ENCODE results near the gene CDC34. TPM values are rescaled to one million over a fixed set of nuclear protein-coding genes. Genes with fewer than 3 reads are reported as not detected.

Gene CDC34
- total RNA-seq, 1 experiment from 2014 or later = 80.5 TPM

GRCh38 chr19:556611-557382, 25.2 kb downstream of the CDC34 start:
- CTCF ChIA-PET = no interaction called here
- DNase-seq (ENCODE audit: low read depth, low spot score) (no peak), ATAC-seq (peak; percentile 27; the same call in 1 of the 2 replicates)

GRCh38 chr19:558770-559439, 27.3 kb downstream of the CDC34 start:
- no TSS peak for BruUV-seq (replicated peaks)
- Histone ChIP-seq H3K27me3 (ENCODE audit: control insufficient read depth, insufficient read depth, low read length) (no peaks in the 10 kb centered on the region), H3K9me3 (ENCODE audit: control insufficient read depth, insufficient read depth, low read depth, low read length) (no peaks in the 10 kb centered on the region), H3K36me3 (ENCODE audit: control insufficient read depth, insufficient read depth, low read length) (no peaks in the 10 kb centered on the region), H3K4me1 (ENCODE audit: control insufficient read depth, insufficient read depth, low read length) (peaks cover 3% of the 10 kb centered on the region; the same call in 1 of the 2 replicates), H3K4me3 (ENCODE audit: low read depth in 2 of 2, low read length in 2 of 2) (no peak overlapping the region), H3K27ac (ENCODE audit: low read length) (no peak overlapping the region)
- in situ Hi-C loops (cut with HindIII; ENCODE audit: low pct_unique_long_range_greater_than_20kb, low sequenced_read_pairs) = no loop called here
- ChIA-PET POLR2A (no interaction called here), CTCF (no interaction called here)
- TF ChIP-seq REST (IDR thresholded peaks at IDR 0.05; ENCODE audit: insufficient read depth in 1 of 2, low read depth in 2 of 2, low read length in 1 of 2) = no peak
- TF ChIP-seq POLR2AphosphoS5 (IDR thresholded peaks at IDR 0.05; ENCODE audit: low read depth, low read length) = 0 out of 2 replicates have a peak, but pooled peaks have one; percentile 17
- intact Hi-C loops (cut with micrococcal nuclease; ENCODE audit: unreplicated experiment) = no loop called here
- DNase-seq (ENCODE audit: low read depth, low spot score) = no peak
- no peak for ATAC-seq

More at GRCh38 chr19:556611-557382, 25.2 kb downstream of the CDC34 start:
- Histone ChIP-seq H3K27ac (ENCODE audit: low read length) (no peak overlapping the region), H3K4me1 (ENCODE audit: control insufficient read depth, insufficient read depth, low read length) (peaks cover 3% of the 10 kb centered on the region; the same call in 1 of the 2 replicates), H3K4me3 (ENCODE audit: low read depth in 2 of 2, low read length in 2 of 2) (no peak overlapping the region), H3K27me3 (ENCODE audit: control insufficient read depth, insufficient read depth, low read length) (no peaks in the 10 kb centered on the region), H3K9me3 (ENCODE audit: control insufficient read depth, insufficient read depth, low read depth, low read length) (no peaks in the 10 kb centered on the region), H3K36me3 (ENCODE audit: control insufficient read depth, insufficient read depth, low read length) (no peaks in the 10 kb centered on the region)
- POLR2A ChIA-PET = no interaction called here
- in situ Hi-C loops (cut with HindIII; ENCODE audit: low pct_unique_long_range_greater_than_20kb, low sequenced_read_pairs) (no loop called here), intact Hi-C loops (cut with micrococcal nuclease; ENCODE audit: unreplicated experiment) (no loop called here)
- BruUV-seq (replicated peaks) = no TSS peak
- TF ChIP-seq TCF7L2 (IDR thresholded peaks at IDR 0.05; ENCODE audit: low read depth, low read length) = no peak

GRCh38 chr19:560121-560520, 28.6 kb downstream of the CDC34 start:
- no peaks in the 10 kb centered on the region for H3K27me3 ChIP-seq (ENCODE audit: control insufficient read depth, insufficient read depth, low read length)
- CTCF ChIA-PET = no interaction called here
- no peak for TF ChIP-seq POLR2AphosphoS5 (IDR thresholded peaks at IDR 0.05; ENCODE audit: low read depth, low read length)
- TF ChIP-seq SIN3A (IDR thresholded peaks at IDR 0.05; ENCODE audit: borderline replicate concordance, insufficient read depth, low read depth, low read length) = no peak
- TF ChIP-seq REST (IDR thresholded peaks at IDR 0.05; ENCODE audit: insufficient read depth in 1 of 2, low read depth in 2 of 2, low read length in 1 of 2) = no peak
- TF ChIP-seq CTCF (IDR thresholded peaks at IDR 0.05) = no peak
- no peak for TF ChIP-seq TCF7L2 (IDR thresholded peaks at IDR 0.05; ENCODE audit: low read depth, low read length)
- peaks cover 3% of the 10 kb centered on the region; the same call in 1 of the 2 replicates for H3K4me1 ChIP-seq (ENCODE audit: control insufficient read depth, insufficient read depth, low read length)
- BruUV-seq (replicated peaks) = no TSS peak
- in situ Hi-C loops (cut with HindIII; ENCODE audit: low pct_unique_long_range_greater_than_20kb, low sequenced_read_pairs) = no loop called here
- ATAC-seq (no peak), DNase-seq (ENCODE audit: low read depth, low spot score) (no peak)
- no peak overlapping the region for H3K27ac ChIP-seq (ENCODE audit: low read length)
- POLR2A ChIA-PET = no interaction called here
- intact Hi-C loops (cut with micrococcal nuclease; ENCODE audit: unreplicated experiment) = no loop called here
- no peaks in the 10 kb centered on the region for H3K9me3 ChIP-seq (ENCODE audit: control insufficient read depth, insufficient read depth, low read depth, low read length)
- H3K36me3 ChIP-seq (ENCODE audit: control insufficient read depth, insufficient read depth, low read length) = no peaks in the 10 kb centered on the region
- no peak overlapping the region for H3K4me3 ChIP-seq (ENCODE audit: low read depth in 2 of 2, low read length in 2 of 2)
